H1 (cell line): Measurements from ENCODE around the gene KATNBL1.
"Not testable (repeated sequence)": the region's sequence is repeated elsewhere in the genome, so short reads cannot be mapped to it uniquely, and the experiment has no call there.

Experiments
- CREB1 ChIP-seq: IDR thresholded peaks from 2 replicates; pipeline ENCODE4 v1.6.1; 2012; ENCODE audit warnings: inconsistent platforms
- EP300 ChIP-seq, 2 experiments: IDR thresholded peaks; 1 replicate in 1 of 2; 2 replicates in 1 of 2; pipeline ENCODE4 v1.6.1; 2011 to 2012; ENCODE audit warnings: low read depth in 2 of 2, low read length in 2 of 2, mild to moderate bottlenecking in 2 of 2, borderline replicate concordance in 1 of 2, inconsistent platforms in 1 of 2, moderate library complexity in 1 of 2
- EZH2 ChIP-seq: fragments of 200-600 bp; sonication (generic); IDR thresholded peaks from 2 replicates; pipeline ENCODE4 v1.7.1; 2012; ENCODE audit warnings: low read depth, mild to moderate bottlenecking, moderate library complexity, low read length, inconsistent platforms; ENCODE audit not compliant: severe bottlenecking
- POLR2A ChIP-seq, 2 experiments: IDR thresholded peaks; 1 replicate in 1 of 2; 2 replicates in 1 of 2; pipeline ENCODE4 v1.6.1; 2011; ENCODE audit warnings: low read depth in 2 of 2, low read length in 2 of 2, mild to moderate bottlenecking in 2 of 2; ENCODE audit errors: control extremely low read depth in 1 of 2
- TAF1 ChIP-seq: IDR thresholded peaks from 2 replicates; pipeline ENCODE4 v1.6.1; 2011; ENCODE audit warnings: mild to moderate bottlenecking, low read depth, low read length
- YY1 ChIP-seq: IDR thresholded peaks from 2 replicates; pipeline ENCODE4 v1.6.1; 2011; ENCODE audit warnings: low read depth, mild to moderate bottlenecking, low read length
- TF ChIP-seq, protein P1 (sequence below): IDR thresholded peaks from 2 replicates; pipeline ENCODE4 v1.6.1; 2012; ENCODE audit warnings: low read length, inconsistent platforms
- TF ChIP-seq, protein P2 (sequence below), 3 experiments: IDR thresholded peaks; 1 replicate in 2 of 3; 2 replicates in 1 of 3; pipeline versions ENCODE4 v1.5.1 to v1.6.1; 2011; ENCODE audit warnings: low read length in 3 of 3, mild to moderate bottlenecking in 3 of 3, inconsistent platforms in 2 of 3, low read depth in 1 of 3, moderate library complexity in 1 of 3; ENCODE audit not compliant: insufficient read depth in 1 of 3; ENCODE audit errors: control extremely low read depth in 1 of 3
- TF ChIP-seq, protein P3 (sequence below): IDR thresholded peaks from 2 replicates; pipeline ENCODE4 v1.6.1; 2012; ENCODE audit warnings: inconsistent platforms
- TF ChIP-seq, protein P4 (sequence below): IDR thresholded peaks from 2 replicates; pipeline ENCODE4 v1.6.1; 2011; ENCODE audit warnings: low read depth, mild to moderate bottlenecking, low read length; ENCODE audit not compliant: insufficient read depth

DNA sequence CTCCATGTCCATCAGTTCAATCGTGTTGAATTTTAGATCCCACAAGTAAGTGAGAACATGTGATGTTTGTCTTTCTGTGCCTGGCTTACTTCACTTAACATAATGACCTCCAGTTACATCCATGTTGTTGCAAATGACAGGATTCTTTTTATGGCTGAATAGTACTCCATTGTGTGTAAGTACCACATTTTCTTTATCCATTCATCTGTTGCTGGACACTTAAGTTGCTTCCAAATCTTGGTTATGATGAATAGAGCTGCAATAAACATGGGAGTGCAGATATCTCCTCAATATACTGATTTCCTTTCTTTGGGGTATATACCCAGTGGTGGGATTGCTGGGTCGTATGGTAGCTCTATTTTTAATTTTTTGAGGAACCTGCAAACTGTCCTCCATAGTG, 89.5 kb downstream of the KATNBL1 start:
- TF ChIP-seq, protein P1, sequence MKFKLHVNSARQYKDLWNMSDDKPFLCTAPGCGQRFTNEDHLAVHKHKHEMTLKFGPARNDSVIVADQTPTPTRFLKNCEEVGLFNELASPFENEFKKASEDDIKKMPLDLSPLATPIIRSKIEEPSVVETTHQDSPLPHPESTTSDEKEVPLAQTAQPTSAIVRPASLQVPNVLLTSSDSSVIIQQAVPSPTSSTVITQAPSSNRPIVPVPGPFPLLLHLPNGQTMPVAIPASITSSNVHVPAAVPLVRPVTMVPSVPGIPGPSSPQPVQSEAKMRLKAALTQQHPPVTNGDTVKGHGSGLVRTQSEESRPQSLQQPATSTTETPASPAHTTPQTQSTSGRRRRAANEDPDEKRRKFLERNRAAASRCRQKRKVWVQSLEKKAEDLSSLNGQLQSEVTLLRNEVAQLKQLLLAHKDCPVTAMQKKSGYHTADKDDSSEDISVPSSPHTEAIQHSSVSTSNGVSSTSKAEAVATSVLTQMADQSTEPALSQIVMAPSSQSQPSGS: not testable (repeated sequence)
- TF ChIP-seq EP300 (IDR thresholded peaks at IDR 0.05; ENCODE audit: borderline replicate concordance in 1 of 2, low read depth in 2 of 2, low read length in 2 of 2); POLR2A (IDR thresholded peaks at IDR 0.05; ENCODE audit: control extremely low read depth in 1 of 2, low read depth in 2 of 2, low read length in 2 of 2); CREB1; TAF1; EZH2; YY1: not testable (repeated sequence)
- TF ChIP-seq, protein P2, sequence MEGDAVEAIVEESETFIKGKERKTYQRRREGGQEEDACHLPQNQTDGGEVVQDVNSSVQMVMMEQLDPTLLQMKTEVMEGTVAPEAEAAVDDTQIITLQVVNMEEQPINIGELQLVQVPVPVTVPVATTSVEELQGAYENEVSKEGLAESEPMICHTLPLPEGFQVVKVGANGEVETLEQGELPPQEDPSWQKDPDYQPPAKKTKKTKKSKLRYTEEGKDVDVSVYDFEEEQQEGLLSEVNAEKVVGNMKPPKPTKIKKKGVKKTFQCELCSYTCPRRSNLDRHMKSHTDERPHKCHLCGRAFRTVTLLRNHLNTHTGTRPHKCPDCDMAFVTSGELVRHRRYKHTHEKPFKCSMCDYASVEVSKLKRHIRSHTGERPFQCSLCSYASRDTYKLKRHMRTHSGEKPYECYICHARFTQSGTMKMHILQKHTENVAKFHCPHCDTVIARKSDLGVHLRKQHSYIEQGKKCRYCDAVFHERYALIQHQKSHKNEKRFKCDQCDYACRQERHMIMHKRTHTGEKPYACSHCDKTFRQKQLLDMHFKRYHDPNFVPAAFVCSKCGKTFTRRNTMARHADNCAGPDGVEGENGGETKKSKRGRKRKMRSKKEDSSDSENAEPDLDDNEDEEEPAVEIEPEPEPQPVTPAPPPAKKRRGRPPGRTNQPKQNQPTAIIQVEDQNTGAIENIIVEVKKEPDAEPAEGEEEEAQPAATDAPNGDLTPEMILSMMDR (IDR thresholded peaks at IDR 0.05; ENCODE audit: control extremely low read depth in 1 of 3, insufficient read depth in 1 of 3, low read depth in 1 of 3, low read length in 3 of 3): not testable (repeated sequence)
- TF ChIP-seq, protein P3, sequence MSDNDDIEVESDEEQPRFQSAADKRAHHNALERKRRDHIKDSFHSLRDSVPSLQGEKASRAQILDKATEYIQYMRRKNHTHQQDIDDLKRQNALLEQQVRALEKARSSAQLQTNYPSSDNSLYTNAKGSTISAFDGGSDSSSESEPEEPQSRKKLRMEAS: not testable (repeated sequence)
- TF ChIP-seq, protein P4, sequence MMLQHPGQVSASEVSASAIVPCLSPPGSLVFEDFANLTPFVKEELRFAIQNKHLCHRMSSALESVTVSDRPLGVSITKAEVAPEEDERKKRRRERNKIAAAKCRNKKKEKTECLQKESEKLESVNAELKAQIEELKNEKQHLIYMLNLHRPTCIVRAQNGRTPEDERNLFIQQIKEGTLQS: not testable (repeated sequence)
